Right lobe of liver (tissue), 4 donors: ENCODE measurements around the gene SMAD7.

Source experiments
- CTCF ChIP-seq, 4 donors: fragments of 200-600 bp in 3 of 4; fragments of 450-650 bp in 1 of 4; IDR thresholded peaks; one replicate each; pipeline versions ENCODE4 v1.5.1 to v1.8.0; 2016 to 2022; ENCODE audit warnings: antibody characterized with exemption in 4 of 4, mild to moderate bottlenecking in 2 of 4
- POLR2A ChIP-seq: fragments of 450-650 bp; IDR thresholded peaks from one replicate; pipeline ENCODE4 v1.6.1; 2017; ENCODE audit warnings: antibody characterized with exemption, mild to moderate bottlenecking
- donor health status: DM: no; HTN: no; CAD: no.
- donor health status: DM: no; HTN: no; CAD: no.
- donor health status: DM: no; HTN: yes; CAD: no.

- TF ChIP-seq CTCF (IDR thresholded peaks at IDR 0.05) (no peak), POLR2A (no peak)
These were observed 76.5 kb downstream of the SMAD7 start for GRCh38 chr18:48874233-48874632.
